ENCODE data around the gene ENGASE.

DNA sequence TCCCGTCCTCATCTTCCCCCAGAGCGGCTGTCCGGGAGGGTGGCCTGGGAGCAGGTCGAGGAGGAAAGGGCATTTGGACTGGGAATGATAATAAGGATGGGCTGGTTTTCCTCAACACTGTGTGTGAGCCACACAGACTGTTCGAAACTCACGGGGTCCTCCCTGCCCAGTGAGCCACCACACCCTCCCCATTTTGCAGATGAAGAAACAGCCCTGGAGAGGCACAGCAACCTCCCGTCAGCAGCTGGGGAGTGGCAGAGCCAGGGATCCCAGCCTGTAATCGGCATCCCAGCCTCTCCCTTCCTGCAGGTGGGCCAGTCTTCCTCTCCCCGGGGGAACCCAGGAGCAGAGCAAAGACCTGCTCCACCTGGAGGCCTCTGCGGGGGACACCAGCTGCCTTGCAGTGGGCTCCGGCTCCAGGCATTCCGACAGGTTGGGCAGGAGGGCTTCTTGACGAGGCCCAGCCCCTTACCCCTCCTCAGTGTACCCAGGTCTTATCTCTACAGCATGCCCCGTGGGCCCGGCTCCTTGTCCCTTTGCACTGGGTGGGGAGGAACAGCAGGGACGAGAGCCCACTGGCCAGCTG lies 23.8 kb downstream of the ENGASE start:
- TF ChIP-seq, protein P1, sequence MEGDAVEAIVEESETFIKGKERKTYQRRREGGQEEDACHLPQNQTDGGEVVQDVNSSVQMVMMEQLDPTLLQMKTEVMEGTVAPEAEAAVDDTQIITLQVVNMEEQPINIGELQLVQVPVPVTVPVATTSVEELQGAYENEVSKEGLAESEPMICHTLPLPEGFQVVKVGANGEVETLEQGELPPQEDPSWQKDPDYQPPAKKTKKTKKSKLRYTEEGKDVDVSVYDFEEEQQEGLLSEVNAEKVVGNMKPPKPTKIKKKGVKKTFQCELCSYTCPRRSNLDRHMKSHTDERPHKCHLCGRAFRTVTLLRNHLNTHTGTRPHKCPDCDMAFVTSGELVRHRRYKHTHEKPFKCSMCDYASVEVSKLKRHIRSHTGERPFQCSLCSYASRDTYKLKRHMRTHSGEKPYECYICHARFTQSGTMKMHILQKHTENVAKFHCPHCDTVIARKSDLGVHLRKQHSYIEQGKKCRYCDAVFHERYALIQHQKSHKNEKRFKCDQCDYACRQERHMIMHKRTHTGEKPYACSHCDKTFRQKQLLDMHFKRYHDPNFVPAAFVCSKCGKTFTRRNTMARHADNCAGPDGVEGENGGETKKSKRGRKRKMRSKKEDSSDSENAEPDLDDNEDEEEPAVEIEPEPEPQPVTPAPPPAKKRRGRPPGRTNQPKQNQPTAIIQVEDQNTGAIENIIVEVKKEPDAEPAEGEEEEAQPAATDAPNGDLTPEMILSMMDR (conservative IDR thresholded peaks at IDR 0.05 in 1 of 2, IDR thresholded peaks at IDR 0.05 in 1 of 2; ENCODE audit: extremely low read depth in 1 of 2, insufficient read depth in 1 of 2, low read depth in 1 of 2, low read length in 2 of 2) = no peak
- peak; percentile 13 for TF ChIP-seq EZH2 (IDR thresholded peaks at IDR 0.05; ENCODE audit: borderline replicate concordance, low read length)
